Coronary artery (tissue), 2 donors: Measurements from ENCODE around the gene MMS22L.

Experiments
- DNase-seq: peaks from one replicate; pipeline ENCODE4 v3.0.0-alpha.2; 2017; ENCODE audit warnings: low spot score
- H3K27ac ChIP-seq, 2 donors: fragments of 200-600 bp; sonication (generic); one replicate each; pipeline ENCODE4 v1.5.1; 2016 to 2019
- H3K4me3 ChIP-seq: fragments of 200-600 bp; sonication (generic); 2 replicates; pipeline ENCODE4 v1.5.1; 2016; ENCODE audit warnings: mild to moderate bottlenecking, moderate library complexity
- TF ChIP-seq, protein P1 (sequence below): fragments of 200-600 bp; sonication (generic); IDR thresholded peaks from one replicate; pipeline ENCODE4 v1.5.1; 2019; ENCODE audit warnings: antibody characterized with exemption

MMS22L gene

DNA sequence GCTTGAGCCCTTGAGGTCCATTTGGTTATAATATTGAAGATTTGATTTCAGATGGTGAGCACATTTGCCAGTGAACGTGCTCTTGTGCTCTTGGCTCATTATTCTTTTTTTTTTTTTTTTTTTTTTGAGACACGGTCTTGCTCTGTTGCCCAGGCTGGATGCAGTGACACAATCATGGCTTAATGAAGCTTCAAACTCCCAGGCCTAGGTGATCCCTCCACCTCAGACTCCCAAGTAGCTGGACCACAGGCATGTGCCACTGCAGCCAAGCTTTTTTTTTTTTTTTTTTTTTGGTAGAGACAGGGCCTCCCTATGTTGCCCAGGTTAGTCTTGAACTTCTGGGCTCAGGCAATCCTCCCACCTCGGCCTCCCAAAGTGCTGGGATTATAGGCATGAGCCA, 182.3 kb downstream of the MMS22L start:
- Histone ChIP-seq H3K4me3 (no peak overlapping the region), H3K27ac (no peak overlapping the region)
- TF ChIP-seq, protein P1, sequence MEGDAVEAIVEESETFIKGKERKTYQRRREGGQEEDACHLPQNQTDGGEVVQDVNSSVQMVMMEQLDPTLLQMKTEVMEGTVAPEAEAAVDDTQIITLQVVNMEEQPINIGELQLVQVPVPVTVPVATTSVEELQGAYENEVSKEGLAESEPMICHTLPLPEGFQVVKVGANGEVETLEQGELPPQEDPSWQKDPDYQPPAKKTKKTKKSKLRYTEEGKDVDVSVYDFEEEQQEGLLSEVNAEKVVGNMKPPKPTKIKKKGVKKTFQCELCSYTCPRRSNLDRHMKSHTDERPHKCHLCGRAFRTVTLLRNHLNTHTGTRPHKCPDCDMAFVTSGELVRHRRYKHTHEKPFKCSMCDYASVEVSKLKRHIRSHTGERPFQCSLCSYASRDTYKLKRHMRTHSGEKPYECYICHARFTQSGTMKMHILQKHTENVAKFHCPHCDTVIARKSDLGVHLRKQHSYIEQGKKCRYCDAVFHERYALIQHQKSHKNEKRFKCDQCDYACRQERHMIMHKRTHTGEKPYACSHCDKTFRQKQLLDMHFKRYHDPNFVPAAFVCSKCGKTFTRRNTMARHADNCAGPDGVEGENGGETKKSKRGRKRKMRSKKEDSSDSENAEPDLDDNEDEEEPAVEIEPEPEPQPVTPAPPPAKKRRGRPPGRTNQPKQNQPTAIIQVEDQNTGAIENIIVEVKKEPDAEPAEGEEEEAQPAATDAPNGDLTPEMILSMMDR = no peak
- DNase-seq = no peak

DNA sequence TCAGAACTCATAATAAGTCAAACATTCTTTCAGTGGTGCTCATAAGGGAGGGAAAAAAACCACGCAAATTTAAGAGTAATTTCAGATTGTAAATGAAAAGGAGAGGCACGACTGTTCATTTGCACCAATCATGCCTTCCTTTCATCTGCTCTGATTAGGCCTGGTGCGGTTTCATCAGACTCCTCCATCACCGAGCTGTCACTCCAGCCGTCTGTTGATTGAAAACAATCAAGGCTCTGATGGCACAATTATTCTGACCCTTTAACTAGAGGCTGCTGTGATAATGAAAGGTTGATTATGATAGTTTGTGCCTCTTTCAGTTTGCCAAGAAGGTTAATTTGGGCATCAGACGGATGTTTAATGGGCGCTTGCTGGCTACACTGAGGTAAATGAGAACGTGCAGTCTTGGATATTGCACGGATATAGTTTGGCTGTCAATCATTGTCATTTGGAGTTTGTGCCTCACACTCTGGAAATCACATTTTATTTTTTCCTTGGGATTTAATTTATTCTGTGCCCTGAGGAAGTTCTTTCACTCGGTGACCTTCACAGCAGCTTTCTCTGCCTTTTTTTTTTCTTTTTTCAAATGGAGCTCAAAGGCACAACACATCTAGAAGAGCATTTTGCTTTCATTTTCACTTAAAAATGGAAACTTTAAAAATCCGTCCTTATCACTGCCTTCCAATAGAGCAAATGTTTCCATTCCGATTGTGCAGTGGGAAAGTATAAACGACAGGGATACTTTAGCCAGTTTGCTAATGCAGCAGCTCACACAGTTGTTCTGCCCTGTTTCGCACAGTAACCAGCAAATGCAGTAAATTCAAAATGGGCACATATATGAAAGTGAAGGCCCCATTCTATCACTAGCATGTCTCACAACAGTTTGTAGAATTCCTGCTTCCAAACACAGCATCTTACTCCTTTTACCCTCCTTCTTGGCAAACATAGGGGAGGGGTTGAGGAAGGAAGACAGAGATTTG, 185.7 kb downstream of the MMS22L start:
- DNase-seq = no peak
- peak overlapping the region; percentile 47 for H3K4me3 ChIP-seq
- H3K27ac ChIP-seq = no peak overlapping the region
- TF ChIP-seq, protein P1 = no peak

DNA sequence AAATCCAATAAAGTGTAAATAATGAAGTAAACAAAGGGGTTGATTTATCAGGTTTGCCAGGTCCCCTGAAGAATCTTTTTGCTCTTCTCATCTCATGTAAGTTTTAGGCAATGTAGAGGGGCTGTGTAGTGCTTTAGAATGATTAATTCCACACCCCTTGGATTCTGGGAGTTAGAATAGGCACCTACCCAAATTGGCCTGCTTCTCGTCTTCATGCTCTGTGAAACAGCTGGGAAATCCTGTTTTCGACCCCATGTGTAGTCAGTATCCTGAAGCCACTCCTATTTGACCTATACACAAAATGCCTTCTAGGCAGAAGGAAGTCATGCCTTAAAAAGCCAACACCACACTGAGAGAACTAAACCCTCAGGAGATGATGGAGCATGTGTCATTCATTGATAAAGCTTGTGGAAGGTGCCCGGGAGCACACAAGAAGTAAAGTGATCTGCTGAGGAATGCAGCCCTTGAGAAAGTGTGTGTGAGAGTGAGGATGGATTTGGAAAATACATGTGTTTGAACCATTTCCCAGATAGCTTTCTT, 187.6 kb downstream of the MMS22L start:
- no peak overlapping the region for H3K4me3 ChIP-seq

DNA sequence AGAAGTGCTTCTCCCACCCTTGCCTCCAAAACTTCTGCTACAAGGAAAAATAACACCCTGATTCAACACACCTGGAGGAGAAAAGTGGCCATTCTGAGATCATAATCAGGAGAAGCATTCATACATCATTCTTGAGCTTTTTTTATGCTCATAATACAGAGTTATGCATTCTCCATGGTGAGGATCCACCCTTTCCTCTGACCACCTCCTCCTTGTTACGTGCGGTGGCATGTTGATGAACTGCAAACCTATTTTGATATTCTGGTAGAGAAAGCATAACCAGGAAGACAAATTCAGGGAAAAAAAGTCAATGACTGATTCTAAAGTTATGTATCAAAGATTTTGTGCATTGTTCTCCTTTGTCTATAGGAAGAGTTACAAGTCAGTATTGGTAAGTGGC, 188.6 kb downstream of the MMS22L start:
- DNase-seq = no peak
- H3K27ac ChIP-seq = no peak overlapping the region
- H3K4me3 ChIP-seq = no peak overlapping the region
- TF ChIP-seq, protein P1 = no peak

More for the DNA sequence above, 187.6 kb downstream of the MMS22L start:
- no peak overlapping the region for H3K27ac ChIP-seq
- DNase-seq = no peak
- TF ChIP-seq, protein P1 = no peak

DNA sequence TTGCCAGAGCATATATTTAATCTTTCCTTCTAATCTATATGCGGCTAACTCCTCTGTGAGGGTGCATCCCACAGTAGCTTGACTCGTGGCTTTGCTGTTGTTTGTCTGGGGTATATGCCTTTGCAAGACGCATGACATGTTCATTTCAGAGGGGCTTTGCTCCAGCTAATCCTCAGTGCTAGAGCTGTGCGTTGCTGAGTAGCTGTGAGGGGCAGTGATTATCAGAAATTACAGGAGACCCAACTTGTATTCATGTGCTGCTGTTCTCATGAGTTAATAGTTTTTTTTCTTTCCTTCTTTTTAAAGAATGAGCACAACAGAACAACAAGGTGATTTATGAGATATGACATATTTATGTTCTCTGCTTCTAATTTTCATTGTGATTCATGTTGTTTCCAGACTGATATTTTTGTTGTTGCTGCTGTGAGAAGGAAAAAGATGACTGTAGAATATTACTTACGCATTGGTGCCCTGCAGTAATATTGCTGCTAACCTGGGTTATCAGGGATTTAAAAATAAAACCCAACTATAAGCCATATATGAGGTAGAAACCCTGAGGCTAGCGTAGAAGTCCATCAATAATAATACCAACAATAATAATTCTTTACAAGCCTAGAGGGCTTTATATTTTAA, 190.2 kb downstream of the MMS22L start:
- Histone ChIP-seq H3K4me3 (no peak overlapping the region), H3K27ac (no peak overlapping the region)
- no peak for DNase-seq
- TF ChIP-seq, protein P1 = no peak
